WTC11 (cell line): ENCODE measurements around the gene LCLAT1. TPM values are rescaled to one million over a fixed set of nuclear protein-coding genes. Genes with fewer than 3 reads are reported as not detected.

Experiments used
- ATAC-seq: fragments of 200-7000 bp; cut with Tn5 transposase; 2 replicates; pipeline ENCODE4 v1.10.0; 2021; ENCODE audit warnings: mild to moderate bottlenecking, moderate library complexity
- CTCF ChIA-PET: fragments of 300-600 bp; sonication (Branson Sonifier 250); formaldehyde crosslinking; loops from one replicate; lab custom pipeline; 2021; ENCODE audit warnings: antibody characterized with exemption; lab: Charles Lee
- POLR2A ChIA-PET: fragments of 350-600 bp; sonication (Branson Sonifier 250); formaldehyde crosslinking; loops from one replicate; lab custom pipeline; 2021; ENCODE audit warnings: antibody characterized with exemption; lab: Charles Lee
- DNase-seq: peaks from one replicate; pipeline ENCODE4 v3.0.0; 2021; ENCODE audit warnings: low spot score
- H3K27ac Mint-ChIP-seq: 2 replicates; pipeline ENCODE4 v1.8.0; 2021; ENCODE audit warnings: mixed read lengths
- H3K27me3 Mint-ChIP-seq: 2 replicates; pipeline ENCODE4 v1.8.0; 2021; ENCODE audit warnings: low read depth, mild to moderate bottlenecking, moderate library complexity, mixed read lengths
- H3K36me3 Mint-ChIP-seq: 2 replicates; pipeline ENCODE4 v1.8.0; 2021; ENCODE audit warnings: mixed read lengths
- H3K4me1 Mint-ChIP-seq: 2 replicates; pipeline ENCODE4 v1.8.0; 2022; ENCODE audit warnings: mixed read lengths
- H3K4me3 Mint-ChIP-seq: 2 replicates; pipeline ENCODE4 v1.8.0; 2021; ENCODE audit warnings: mild to moderate bottlenecking, moderate library complexity, mixed read lengths
- H3K9me3 Mint-ChIP-seq: 2 replicates; pipeline ENCODE4 v1.8.0; 2021; ENCODE audit warnings: mixed read lengths
- ARID4B ChIP-seq: sonication (generic); formaldehyde crosslinking; IDR thresholded peaks from 2 replicates; pipeline ENCODE4 v1.8.0; 2023; ENCODE audit warnings: missing genetic modification reagents, mild to moderate bottlenecking, borderline replicate concordance
- CREB1 ChIP-seq: sonication (generic); formaldehyde crosslinking; IDR thresholded peaks from 2 replicates; pipeline ENCODE4 v1.8.0; 2023; ENCODE audit warnings: mild to moderate bottlenecking, missing genetic modification reagents
- GABPB1 ChIP-seq: sonication (generic); formaldehyde crosslinking; IDR thresholded peaks from 2 replicates; pipeline ENCODE4 v1.8.1; 2023; ENCODE audit warnings: mild to moderate bottlenecking, missing genetic modification reagents
- IRF2 ChIP-seq: sonication (generic); formaldehyde crosslinking; IDR thresholded peaks from 2 replicates; pipeline ENCODE4 v1.8.0; 2022; ENCODE audit warnings: low read depth, missing genetic modification reagents, borderline replicate concordance
- JUN ChIP-seq: sonication (generic); formaldehyde crosslinking; IDR thresholded peaks from 2 replicates; pipeline ENCODE4 v1.8.0; 2023; ENCODE audit warnings: mild to moderate bottlenecking, missing genetic modification reagents
- NR1H2 ChIP-seq: sonication (generic); formaldehyde crosslinking; IDR thresholded peaks from 2 replicates; pipeline ENCODE4 v1.9.0; 2021; ENCODE audit warnings: mild to moderate bottlenecking, moderate library complexity, missing genetic modification reagents
- PRDM15 ChIP-seq: sonication (generic); formaldehyde crosslinking; IDR thresholded peaks from 2 replicates; pipeline ENCODE4 v1.8.0; 2022; ENCODE audit warnings: missing genetic modification reagents
- RELA ChIP-seq: sonication (generic); formaldehyde crosslinking; IDR thresholded peaks from 2 replicates; pipeline ENCODE4 v1.8.1; 2022; ENCODE audit warnings: missing genetic modification reagents, mild to moderate bottlenecking, borderline replicate concordance
- TEAD4 ChIP-seq: sonication (generic); formaldehyde crosslinking; IDR thresholded peaks from 2 replicates; pipeline ENCODE4 v1.8.0; 2022; ENCODE audit warnings: mild to moderate bottlenecking, missing genetic modification reagents
- TP53 ChIP-seq: sonication (generic); formaldehyde crosslinking; IDR thresholded peaks from 2 replicates; pipeline ENCODE4 v1.8.1; 2023; ENCODE audit warnings: mild to moderate bottlenecking, missing genetic modification reagents
- USF1 ChIP-seq: sonication (generic); formaldehyde crosslinking; IDR thresholded peaks from 2 replicates; pipeline ENCODE4 v1.8.0; 2022; ENCODE audit warnings: mild to moderate bottlenecking, missing genetic modification reagents
- ZBTB43 ChIP-seq: sonication (generic); formaldehyde crosslinking; IDR thresholded peaks from 2 replicates; pipeline ENCODE4 v1.8.1; 2023; ENCODE audit warnings: mild to moderate bottlenecking, missing genetic modification reagents
- ZNF317 ChIP-seq: sonication (generic); formaldehyde crosslinking; IDR thresholded peaks from 2 replicates; pipeline ENCODE4 v1.8.1; 2023; ENCODE audit warnings: low read depth, mild to moderate bottlenecking, moderate library complexity, missing genetic modification reagents, borderline replicate concordance
- ZNF423 ChIP-seq: fragments of 250-450 bp; sonication (Bioruptor Pico); IDR thresholded peaks from 2 replicates; pipeline ENCODE4 v2.1.2; 2022; ENCODE audit warnings: mild to moderate bottlenecking, moderate library complexity
- ZNF532 ChIP-seq: fragments of 250-450 bp; sonication (Bioruptor Pico); IDR thresholded peaks from 2 replicates; pipeline ENCODE4 v1.9.0; 2021; ENCODE audit warnings: mild to moderate bottlenecking, borderline replicate concordance
- total RNA-seq: library from RNA; stranded (reverse); gene quantifications from 3 replicates; pipeline ENCODE4 v1.2.3, GENCODE V29; 2021

Gene LCLAT1
- total RNA-seq, 1 experiment from 2014 or later: 22.3 TPM

GRCh38 chr2:30453498-30453897 lies 6.5 kb downstream of the LCLAT1 start:
- no peak overlapping the region for H3K27ac Mint-ChIP-seq
- ChIA-PET POLR2A (no interaction called here), CTCF (no interaction called here)
- H3K4me1 Mint-ChIP-seq: peaks cover 48% of the 10 kb centered on the region
- peaks cover 6% of the 10 kb centered on the region for H3K9me3 Mint-ChIP-seq
- DNase-seq (no peak), ATAC-seq (no peak)
- H3K4me3 Mint-ChIP-seq: no peak overlapping the region
- TF ChIP-seq RELA (CRISPR knock-in tag) (no peak), GABPB1 (peak; percentile 53), NR1H2 (CRISPR knock-in tag) (no peak)
- peaks cover 11% of the 10 kb centered on the region for H3K36me3 Mint-ChIP-seq
- peaks cover 6% of the 10 kb centered on the region for H3K27me3 Mint-ChIP-seq

- peaks cover 15% of the 10 kb centered on the region for H3K36me3 Mint-ChIP-seq
- no peak overlapping the region for H3K4me3 Mint-ChIP-seq
- peaks cover 8% of the 10 kb centered on the region for H3K9me3 Mint-ChIP-seq
- ATAC-seq (no peak), DNase-seq (no peak)
- no peak for TF ChIP-seq IRF2 (CRISPR knock-in tag)
- ChIA-PET CTCF (interaction anchor here (1.4 kb wide), 1 partner anchor 290 kb away, joined by 4 read pairs; no protein-coding TSS in a partner anchor), POLR2A (no interaction called here)
- H3K27me3 Mint-ChIP-seq: peaks cover 6% of the 10 kb centered on the region; the same call in 1 of the 2 replicates
- no peak overlapping the region for H3K27ac Mint-ChIP-seq
- H3K4me1 Mint-ChIP-seq: peaks cover 52% of the 10 kb centered on the region
Observed at GRCh38 chr2:30454571-30454970, 7.5 kb downstream of the LCLAT1 start.

GRCh38 chr2:30455114-30455738 lies 8.2 kb downstream of the LCLAT1 start:
- POLR2A ChIA-PET: no interaction called here
- Mint-ChIP-seq H3K4me1 (peaks cover 58% of the 10 kb centered on the region), H3K4me3 (no peak overlapping the region), H3K36me3 (peaks cover 15% of the 10 kb centered on the region), H3K27ac (no peak overlapping the region), H3K9me3 (peaks cover 8% of the 10 kb centered on the region), H3K27me3 (peaks cover 6% of the 10 kb centered on the region; the same call in 1 of the 2 replicates)
- no peak for DNase-seq
- CTCF ChIA-PET: interaction anchor here (1.4 kb wide), 1 partner anchor 290 kb away, joined by 4 read pairs; no protein-coding TSS in a partner anchor
- no peak for ATAC-seq
- no peak for TF ChIP-seq CREB1 (CRISPR knock-in tag)
- TF ChIP-seq USF1 (CRISPR knock-in tag): no peak
- TF ChIP-seq ARID4B (CRISPR knock-in tag): no peak
- no peak for TF ChIP-seq ZBTB43 (CRISPR knock-in tag)
- TF ChIP-seq JUN (CRISPR knock-in tag): no peak
- TF ChIP-seq PRDM15 (CRISPR knock-in tag): no peak
- TF ChIP-seq ZNF423: no peak
- TF ChIP-seq ZNF532: no peak
- no peak for TF ChIP-seq TP53 (CRISPR knock-in tag)
- no peak for TF ChIP-seq ZNF317 (CRISPR knock-in tag)
- TF ChIP-seq TEAD4: no peak
